Measurements from ENCODE around the gene C10orf90.

GRCh38 chr10:126696684-126697083, 26.2 kb upstream of the C10orf90 start:
- no peak for TF ChIP-seq CTCF (IDR thresholded peaks at IDR 0.05)
- no peak for TF ChIP-seq EP300 (IDR thresholded peaks at IDR 0.05)

Measured in suprapubic skin (tissue), 3 donors.